Measurements from ENCODE around the gene PROSER1. TPM values are rescaled to one million over a fixed set of nuclear protein-coding genes. Genes with fewer than 3 reads are reported as not detected.

PROSER1 gene
- total RNA-seq, 4 donors from 2014 or later: 22.3 to 38.4 (median 23.5) TPM

GRCh38 chr13:39058040-39058439 is 20.2 kb upstream of the PROSER1 start:
- no peak overlapping the region for H3K4me3 ChIP-seq
- no peaks in the 10 kb centered on the region for H3K27me3 ChIP-seq
- TF ChIP-seq POLR2A (IDR thresholded peaks at IDR 0.05) (no peak), EP300 (IDR thresholded peaks at IDR 0.05) (no peak)
- TF ChIP-seq, protein P1, sequence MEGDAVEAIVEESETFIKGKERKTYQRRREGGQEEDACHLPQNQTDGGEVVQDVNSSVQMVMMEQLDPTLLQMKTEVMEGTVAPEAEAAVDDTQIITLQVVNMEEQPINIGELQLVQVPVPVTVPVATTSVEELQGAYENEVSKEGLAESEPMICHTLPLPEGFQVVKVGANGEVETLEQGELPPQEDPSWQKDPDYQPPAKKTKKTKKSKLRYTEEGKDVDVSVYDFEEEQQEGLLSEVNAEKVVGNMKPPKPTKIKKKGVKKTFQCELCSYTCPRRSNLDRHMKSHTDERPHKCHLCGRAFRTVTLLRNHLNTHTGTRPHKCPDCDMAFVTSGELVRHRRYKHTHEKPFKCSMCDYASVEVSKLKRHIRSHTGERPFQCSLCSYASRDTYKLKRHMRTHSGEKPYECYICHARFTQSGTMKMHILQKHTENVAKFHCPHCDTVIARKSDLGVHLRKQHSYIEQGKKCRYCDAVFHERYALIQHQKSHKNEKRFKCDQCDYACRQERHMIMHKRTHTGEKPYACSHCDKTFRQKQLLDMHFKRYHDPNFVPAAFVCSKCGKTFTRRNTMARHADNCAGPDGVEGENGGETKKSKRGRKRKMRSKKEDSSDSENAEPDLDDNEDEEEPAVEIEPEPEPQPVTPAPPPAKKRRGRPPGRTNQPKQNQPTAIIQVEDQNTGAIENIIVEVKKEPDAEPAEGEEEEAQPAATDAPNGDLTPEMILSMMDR (IDR thresholded peaks at IDR 0.05): no peak
- no peak for DNase-seq (ENCODE audit: low spot score in 2 of 2)
- no peak overlapping the region for H3K27ac ChIP-seq
- H3K9me3 ChIP-seq: peaks cover 0 to 4% (median 2%) of the 10 kb centered on the region in 4 donors
- no peaks in the 10 kb centered on the region for H3K4me1 ChIP-seq
- H3K36me3 ChIP-seq: peaks cover 0 to 10% (median 0%) of the 10 kb centered on the region in 3 donors

GRCh38 chr13:39056018-39056417 is 18.1 kb upstream of the PROSER1 start:
- 95 to 97% methylated on average over 1 of the region's 1 CpG for WGBS, 2 donors
- H3K27me3 ChIP-seq: no peaks in the 10 kb centered on the region
- DNase-seq (ENCODE audit: low spot score in 2 of 2): no peak
- TF ChIP-seq POLR2A (IDR thresholded peaks at IDR 0.05): no peak
- TF ChIP-seq, protein P1 (IDR thresholded peaks at IDR 0.05): no peak
- TF ChIP-seq EP300 (IDR thresholded peaks at IDR 0.05): no peak
- peaks cover 0 to 4% (median 0%) of the 10 kb centered on the region in 4 donors for H3K4me1 ChIP-seq
- peaks cover 0 to 4% (median 2%) of the 10 kb centered on the region in 4 donors for H3K9me3 ChIP-seq
- H3K27ac ChIP-seq: no peak overlapping the region
- no peak overlapping the region for H3K4me3 ChIP-seq
- peaks cover 0 to 14% (median 0%) of the 10 kb centered on the region in 3 donors for H3K36me3 ChIP-seq

DNA sequence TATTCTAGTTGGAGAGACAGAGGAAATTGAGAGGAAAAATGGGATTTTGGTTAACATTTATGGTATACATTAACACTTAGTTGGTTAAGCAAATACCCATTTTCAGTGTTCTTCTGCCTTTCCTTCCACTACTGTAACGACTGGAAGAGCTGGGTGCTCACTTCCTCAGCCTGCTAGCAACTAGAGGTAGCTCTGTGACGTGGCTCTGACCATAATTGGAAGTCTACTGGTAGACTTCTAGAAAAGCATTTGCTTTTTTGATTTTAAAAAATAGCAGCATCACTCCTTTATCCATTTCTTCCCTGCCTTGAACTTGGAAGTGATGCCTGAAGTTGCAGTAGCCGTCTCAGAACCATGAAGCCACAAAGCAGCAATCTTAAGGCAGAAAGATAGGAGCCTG is 16.2 kb upstream of the PROSER1 start:
- no peaks in the 10 kb centered on the region for H3K27me3 ChIP-seq
- TF ChIP-seq POLR2A (IDR thresholded peaks at IDR 0.05): no peak
- peaks cover 0 to 4% (median 0%) of the 10 kb centered on the region in 4 donors for H3K4me1 ChIP-seq
- H3K27ac ChIP-seq: no peak overlapping the region
- DNase-seq (ENCODE audit: low spot score in 2 of 2): no peak
- no peaks in the 10 kb centered on the region for H3K9me3 ChIP-seq
- WGBS, 2 donors: 82% methylated on average over 3 of the region's 3 CpGs
- no peak overlapping the region for H3K4me3 ChIP-seq
- H3K36me3 ChIP-seq: peaks cover 0 to 14% (median 0%) of the 10 kb centered on the region in 3 donors

GRCh38 chr13:39052944-39053343 is 15.1 kb upstream of the PROSER1 start:
- Histone ChIP-seq H3K36me3 (peaks cover 0 to 14% (median 0%) of the 10 kb centered on the region in 3 donors), H3K4me3 (no peak overlapping the region), H3K27ac (no peak overlapping the region), H3K4me1 (peaks cover 0 to 4% (median 0%) of the 10 kb centered on the region in 4 donors), H3K9me3 (no peaks in the 10 kb centered on the region), H3K27me3 (no peaks in the 10 kb centered on the region)
- no peak for DNase-seq (ENCODE audit: low spot score in 2 of 2)
- WGBS, 2 donors: 59 to 61% methylated on average over 6 of the region's 6 CpGs
- TF ChIP-seq, protein P1 (IDR thresholded peaks at IDR 0.05): no peak
- TF ChIP-seq POLR2A (IDR thresholded peaks at IDR 0.05): no peak
- TF ChIP-seq EP300 (IDR thresholded peaks at IDR 0.05): no peak

GRCh38 chr13:39051157-39051556 is 13.3 kb upstream of the PROSER1 start:
- Histone ChIP-seq H3K36me3 (peaks cover 0 to 12% (median 0%) of the 10 kb centered on the region in 3 donors), H3K27me3 (no peaks in the 10 kb centered on the region), H3K27ac (no peak overlapping the region), H3K4me1 (peaks cover 0 to 4% (median 0%) of the 10 kb centered on the region in 4 donors), H3K4me3 (peak overlapping the region in 1 of 4 donors; percentile 37), H3K9me3 (no peaks in the 10 kb centered on the region)
- 26 to 34% methylated on average over 1 of the region's 1 CpG for WGBS, 2 donors
- DNase-seq (ENCODE audit: low spot score in 2 of 2): no peak
- TF ChIP-seq POLR2A (IDR thresholded peaks at IDR 0.05) (no peak), EP300 (IDR thresholded peaks at IDR 0.05) (no peak)
- TF ChIP-seq, protein P1 (IDR thresholded peaks at IDR 0.05): peak; percentile 16 to 39 (median 35)

DNA sequence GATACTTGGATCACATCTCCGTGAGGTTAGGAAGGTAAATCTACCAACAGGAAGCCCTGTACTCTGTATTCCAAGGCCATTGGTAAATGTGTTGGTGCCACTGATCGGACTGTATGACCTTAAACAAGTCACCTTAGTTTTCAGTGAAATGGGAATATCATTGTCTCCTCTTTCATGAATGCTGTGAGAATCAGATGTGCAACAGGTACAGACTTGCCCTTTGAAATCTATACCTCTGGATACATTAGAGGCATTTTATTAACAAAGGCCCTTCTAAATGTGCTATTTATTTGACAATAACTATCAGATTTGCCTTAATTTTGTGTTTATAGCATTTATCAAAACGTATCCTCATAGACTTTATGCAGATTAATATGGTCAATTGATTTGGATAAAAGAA is 11.4 kb upstream of the PROSER1 start:
- WGBS, 2 donors: 89 to 92% methylated on average over 3 of the region's 3 CpGs
- no peak for TF ChIP-seq POLR2A (IDR thresholded peaks at IDR 0.05)
- H3K27ac ChIP-seq: no peak overlapping the region

More for the DNA sequence above, 11.4 kb upstream of the PROSER1 start:
- DNase-seq (ENCODE audit: low spot score in 2 of 2): no peak
- H3K4me3 ChIP-seq: no peak overlapping the region
- no peaks in the 10 kb centered on the region for H3K27me3 ChIP-seq
- peaks cover 0 to 4% (median 0%) of the 10 kb centered on the region in 4 donors for H3K4me1 ChIP-seq
- peaks cover 0 to 27% (median 0%) of the 10 kb centered on the region in 3 donors for H3K36me3 ChIP-seq
- H3K9me3 ChIP-seq: no peaks in the 10 kb centered on the region

All from tibial nerve (tissue), 4 donors.